DND-41 (cell line): ENCODE results near the gene PAM16.
A peak's percentile ranks its signal among the peaks of the same experiment; 100 is the strongest.

Source experiments
- ATAC-seq: fragments of 200-7000 bp; cut with Tn5 transposase; 3 replicates; pipeline ENCODE4 v1.9.1; 2021; ENCODE audit warnings: low read depth; ENCODE audit not compliant: insufficient read depth
- DNase-seq: peaks from one replicate; pipeline ENCODE4 v3.0.0-alpha.2; 2020
- H2AFZ ChIP-seq: 2 replicates; pipeline ENCODE4 v1.6.0; 2012; ENCODE audit warnings: low read depth, low read length
- H3K27ac ChIP-seq: 2 replicates; pipeline ENCODE4 v1.5.1; 2012; ENCODE audit warnings: low read length, inconsistent platforms
- H3K27me3 ChIP-seq: fragments of 200-600 bp; sonication (generic); 2 replicates; pipeline ENCODE4 v1.6.0; 2012; ENCODE audit warnings: low read length, mild to moderate bottlenecking, inconsistent platforms; ENCODE audit not compliant: insufficient read depth, poor library complexity
- H3K36me3 ChIP-seq: 2 replicates; pipeline ENCODE4 v1.5.1; 2012; ENCODE audit warnings: low read length, inconsistent platforms; ENCODE audit not compliant: insufficient read depth
- H3K4me1 ChIP-seq: 2 replicates; pipeline ENCODE4 v1.5.1; 2012; ENCODE audit warnings: mild to moderate bottlenecking, low read length; ENCODE audit not compliant: insufficient read depth
- H3K4me2 ChIP-seq: 2 replicates; pipeline ENCODE4 v1.6.0; 2012; ENCODE audit warnings: mild to moderate bottlenecking, moderate library complexity, low read length, inconsistent platforms; ENCODE audit not compliant: insufficient read depth
- H3K4me3 ChIP-seq, 2 experiments: fragments of 200-600 bp in 1 of 2; shearing (Covaris generic) in 1 of 2; 2 replicates each; pipeline ENCODE4 v1.5.1; 2012 to 2016; ENCODE audit warnings: inconsistent platforms in 2 of 2, low read length in 2 of 2, mild to moderate bottlenecking in 2 of 2, low read depth in 1 of 2, moderate library complexity in 1 of 2
- H3K79me2 ChIP-seq: 2 replicates; pipeline ENCODE4 v1.6.0; 2012; ENCODE audit warnings: low read length, inconsistent platforms; ENCODE audit not compliant: insufficient read depth
- H3K9ac ChIP-seq: 2 replicates; pipeline ENCODE4 v1.6.0; 2012; ENCODE audit warnings: low read depth, mild to moderate bottlenecking, inconsistent platforms, low read length, moderate library complexity
- H3K9me3 ChIP-seq: 2 replicates; pipeline ENCODE4 v1.5.1; 2012; ENCODE audit warnings: low read length, moderate library complexity, mild to moderate bottlenecking, inconsistent platforms; ENCODE audit not compliant: insufficient read depth, severe bottlenecking
- H4K20me1 ChIP-seq: 2 replicates; pipeline ENCODE4 v1.6.0; 2012; ENCODE audit warnings: low read length; ENCODE audit not compliant: insufficient read depth
- CTCF ChIP-seq: IDR thresholded peaks from 2 replicates; pipeline ENCODE4 v1.5.1; 2012; ENCODE audit warnings: borderline replicate concordance, low read length, moderate library complexity, mild to moderate bottlenecking; ENCODE audit not compliant: poor library complexity, severe bottlenecking; ENCODE audit errors: extremely low read depth
- EZH2 ChIP-seq: IDR thresholded peaks from 3 replicates; pipeline ENCODE4 v1.6.1; 2012; ENCODE audit warnings: borderline replicate concordance, low read depth, mild to moderate bottlenecking, moderate library complexity, low read length, inconsistent platforms; ENCODE audit not compliant: severe bottlenecking

Gene PAM16

GRCh38 chr16:4351880-4352279 lies 759 bp upstream of the PAM16 start:
- Histone ChIP-seq H3K4me2 (peak overlapping the region; percentile 64), H3K27me3 (no peaks in the 10 kb centered on the region), H3K9ac (peak overlapping the region; percentile 99), H3K79me2 (peaks cover 41% of the 10 kb centered on the region), H3K4me1 (peaks cover 34% of the 10 kb centered on the region), H3K4me3 (peak overlapping the region in 1 of 2 experiments; percentile 100; a peak in 2 of 4 replicates), H3K36me3 (peaks cover 39% of the 10 kb centered on the region), H2AFZ (peak overlapping the region; percentile 60), H3K27ac (0 out of 2 replicates have a peak overlapping the region, but pooled peaks have one; percentile 39), H4K20me1 (peaks cover 27% of the 10 kb centered on the region), H3K9me3 (no peaks in the 10 kb centered on the region)
- DNase-seq (no peak), ATAC-seq (no peak)
- TF ChIP-seq CTCF (no peak), EZH2 (no peak)

- H3K79me2 ChIP-seq = peaks cover 55% of the 10 kb centered on the region
- ATAC-seq = peak; percentile 3; the same call in 1 of the 3 replicates
- H3K4me3 ChIP-seq = peak overlapping the region; percentile 100
These were observed 745 bp downstream of the PAM16 start for GRCh38 chr16:4350365-4350786.

GRCh38 chr16:4349332-4349731 lies 1.8 kb downstream of the PAM16 start:
- peak overlapping the region; percentile 99 for H3K9ac ChIP-seq
- TF ChIP-seq CTCF (no peak), EZH2 (no peak)
- H3K27me3 ChIP-seq = no peaks in the 10 kb centered on the region
- peaks cover 39% of the 10 kb centered on the region for H4K20me1 ChIP-seq
- DNase-seq (no peak), ATAC-seq (no peak)
- no peak overlapping the region for H3K27ac ChIP-seq
- H3K4me1 ChIP-seq = peaks cover 34% of the 10 kb centered on the region
- no peaks in the 10 kb centered on the region for H3K9me3 ChIP-seq
- peak overlapping the region in 1 of 2 experiments; percentile 100; a peak in 1 of 4 replicates for H3K4me3 ChIP-seq
- peak overlapping the region; percentile 97 for H3K4me2 ChIP-seq
- no peak overlapping the region for H2AFZ ChIP-seq
- H3K79me2 ChIP-seq = peaks cover 60% of the 10 kb centered on the region
- H3K36me3 ChIP-seq = peaks cover 26% of the 10 kb centered on the region

More at GRCh38 chr16:4350365-4350786, 745 bp downstream of the PAM16 start:
- H3K27me3 ChIP-seq = no peaks in the 10 kb centered on the region
- H3K27ac ChIP-seq = peak overlapping the region; percentile 93
- H3K4me1 ChIP-seq = peaks cover 34% of the 10 kb centered on the region
- no peaks in the 10 kb centered on the region for H3K9me3 ChIP-seq
- DNase-seq = no peak
- H3K4me2 ChIP-seq = peak overlapping the region; percentile 97
- TF ChIP-seq CTCF (no peak), EZH2 (no peak)
- H3K36me3 ChIP-seq = peaks cover 35% of the 10 kb centered on the region
- peak overlapping the region; percentile 99 for H2AFZ ChIP-seq
- peaks cover 38% of the 10 kb centered on the region for H4K20me1 ChIP-seq
- peak overlapping the region; percentile 99 for H3K9ac ChIP-seq
